Epithelial cell of prostate (primary cell): ENCODE measurements around the gene C17orf113.
A peak's percentile ranks its signal among the peaks of the same experiment; 100 is the strongest.
"Not testable (repeated sequence)": the region's sequence is repeated elsewhere in the genome, so short reads cannot be mapped to it uniquely, and the experiment has no call there.

Source experiments
- DNase-seq: peaks from one replicate; pipeline ENCODE4 v3.0.0-alpha.2; 2011; ENCODE audit warnings: low read depth, low spot score
- H3K27ac ChIP-seq: fragments of 450-650 bp; 2 replicates; pipeline ENCODE4 v1.5.1; 2017; ENCODE audit warnings: mild to moderate bottlenecking

Gene C17orf113

DNA sequence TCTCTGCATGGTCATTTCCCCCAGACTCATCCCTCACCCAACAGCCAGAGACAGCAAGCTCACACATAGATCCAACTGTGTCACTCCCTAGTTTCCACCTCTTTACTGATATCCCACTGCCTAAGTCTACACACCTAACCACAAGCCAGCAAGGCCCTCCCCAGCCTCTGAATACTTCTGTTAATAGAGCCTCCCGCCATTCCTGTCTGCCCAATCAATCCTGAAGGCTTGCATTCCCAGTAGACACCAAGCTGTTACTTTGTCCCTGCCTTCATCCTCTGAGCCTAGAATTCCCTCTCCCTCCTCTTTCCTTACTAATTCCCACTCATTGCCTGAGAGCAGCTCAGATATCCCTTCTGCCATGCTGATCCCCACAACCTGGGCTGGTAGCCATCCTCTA, 4.7 kb downstream of the C17orf113 start:
- no peak for DNase-seq
- H3K27ac ChIP-seq: no peak overlapping the region

- H3K27ac ChIP-seq: no peak overlapping the region
- no peak for DNase-seq
These were observed 7.6 kb downstream of the C17orf113 start for GRCh38 chr17:42042598-42043319.

DNA sequence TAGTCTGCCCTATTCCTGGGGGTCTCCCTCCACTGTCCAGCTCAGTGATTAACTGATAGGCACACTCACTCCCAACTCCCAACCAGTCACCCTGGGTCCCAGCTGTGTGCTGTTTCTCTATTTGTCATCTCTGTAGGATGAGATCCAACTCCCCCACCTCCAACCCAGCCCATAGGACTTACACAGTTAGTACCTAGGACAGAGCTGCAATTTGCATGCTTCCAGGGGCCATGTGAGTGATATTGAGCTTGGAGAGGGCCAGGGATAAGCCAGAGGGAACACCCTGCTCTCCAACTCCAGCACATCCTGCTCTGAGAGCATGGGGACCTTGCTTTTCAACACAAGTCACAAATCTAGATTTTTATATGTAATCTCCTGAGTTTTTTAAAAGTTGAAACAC, 8.8 kb downstream of the C17orf113 start:
- DNase-seq: no peak
- no peak overlapping the region for H3K27ac ChIP-seq

GRCh38 chr17:42040818-42041217, 9.6 kb downstream of the C17orf113 start:
- no peak overlapping the region for H3K27ac ChIP-seq
- DNase-seq: no peak

DNA sequence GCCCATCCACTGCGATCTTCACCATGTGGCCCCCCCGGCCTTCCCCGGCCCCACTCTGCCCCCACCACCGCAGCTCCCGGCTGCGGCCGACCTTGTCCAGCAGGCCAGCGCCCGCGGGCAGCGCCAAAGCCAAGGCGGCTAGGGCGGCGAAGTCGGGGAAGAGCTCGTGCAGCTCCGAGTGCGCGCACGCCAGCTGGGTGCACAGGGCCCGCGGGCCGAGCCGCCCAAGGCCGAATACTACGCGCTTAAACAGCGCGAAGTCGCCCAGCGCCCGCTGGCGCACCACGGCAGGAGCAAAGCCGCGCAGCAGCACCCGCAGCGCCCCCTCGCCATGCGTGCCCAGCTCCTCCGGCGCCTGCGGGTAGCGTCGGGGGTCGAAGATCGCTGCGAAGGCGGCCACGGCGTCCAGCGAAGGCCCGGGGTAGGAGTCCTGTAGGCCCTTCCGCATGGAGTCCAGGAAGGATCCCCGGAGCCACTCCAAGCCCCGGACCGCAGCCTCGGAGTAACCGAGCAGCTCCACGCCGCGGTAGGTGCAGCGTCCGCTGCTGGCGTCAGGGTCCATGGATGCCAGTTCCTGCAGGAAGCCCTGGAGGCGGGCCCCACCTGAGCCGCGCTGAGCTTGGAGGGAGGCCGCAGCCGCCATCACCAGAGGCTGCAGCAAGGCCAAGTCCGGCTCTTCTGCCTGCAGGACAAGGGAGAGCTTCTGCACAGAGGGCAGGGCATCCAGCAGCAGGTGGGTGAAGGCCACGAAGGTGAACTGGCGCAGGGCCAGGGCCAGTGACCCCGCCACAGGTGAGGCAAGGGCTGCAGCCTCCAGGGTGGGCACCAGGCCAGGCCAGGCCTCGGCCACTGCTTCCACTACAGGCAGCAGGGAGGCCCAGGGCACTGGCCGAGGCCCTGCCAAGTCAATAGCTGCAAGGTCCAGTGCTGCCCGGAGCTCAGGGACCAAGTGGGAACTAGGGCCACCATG, 10.3 kb downstream of the C17orf113 start:
- no peak for DNase-seq
- no peak overlapping the region for H3K27ac ChIP-seq

- H3K27ac ChIP-seq: no peak overlapping the region
These were observed 12.0 kb downstream of the C17orf113 start for GRCh38 chr17:42038221-42038973.

DNA sequence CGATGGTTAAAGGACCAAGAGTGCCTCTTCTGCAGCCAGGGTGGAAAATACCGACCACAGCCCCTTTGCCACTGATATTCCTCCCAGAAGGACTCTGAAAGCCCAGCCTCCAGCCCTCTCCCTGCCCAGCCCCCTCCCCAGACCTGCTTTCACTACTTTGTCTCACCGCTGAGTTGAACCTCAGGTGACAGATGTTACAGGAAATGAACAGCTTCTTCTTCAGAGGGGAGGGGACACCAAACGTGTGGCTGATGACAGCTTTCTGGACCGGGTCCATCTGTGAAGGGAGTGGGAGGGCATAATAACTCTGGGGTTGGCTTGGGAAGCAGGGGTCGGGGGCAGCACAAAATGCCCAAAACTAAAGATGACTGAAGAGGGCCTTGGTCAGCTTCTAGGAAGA, 16.3 kb downstream of the C17orf113 start:
- no peak overlapping the region for H3K27ac ChIP-seq
- no peak for DNase-seq

More at GRCh38 chr17:42038221-42038973, 12.0 kb downstream of the C17orf113 start:
- no peak for DNase-seq

DNA sequence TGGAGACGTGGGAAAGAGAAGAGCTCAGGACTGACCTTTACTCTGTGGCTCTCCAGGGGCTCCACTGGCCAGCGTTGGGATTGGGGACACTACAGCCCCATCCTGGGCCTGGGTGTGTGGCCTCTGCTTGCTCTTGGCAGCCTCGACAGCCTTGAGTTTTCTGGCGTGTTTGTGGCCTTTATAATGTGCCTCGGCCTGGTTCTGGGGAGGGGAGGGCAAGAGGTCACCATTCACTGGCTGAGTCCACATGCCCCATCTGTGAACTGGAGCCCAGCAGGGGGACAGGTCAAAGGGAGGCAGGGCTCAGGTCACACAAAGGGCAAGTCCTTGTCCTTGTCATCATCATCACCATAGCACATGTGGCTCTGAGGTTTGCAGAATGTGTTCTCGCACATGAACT, 18.8 kb downstream of the C17orf113 start:
- H3K27ac ChIP-seq: no peak overlapping the region
- DNase-seq: no peak

DNA sequence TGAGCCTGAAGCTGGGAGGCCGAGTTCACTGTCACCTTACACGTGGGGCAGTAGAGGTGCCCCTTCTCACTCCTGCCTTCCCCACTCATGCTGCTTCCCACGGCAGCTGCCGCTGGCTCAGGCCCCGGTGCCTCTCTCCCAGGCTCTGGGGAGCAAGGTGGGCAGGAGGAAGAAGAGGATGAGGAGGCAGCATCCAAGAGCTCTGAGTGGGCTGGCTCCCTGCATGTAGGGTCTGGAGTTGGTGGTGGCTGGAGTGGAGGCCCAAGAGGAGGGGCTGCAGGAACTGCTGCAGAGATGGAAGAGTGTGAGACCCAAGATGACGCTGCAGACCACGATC, 21.6 kb downstream of the C17orf113 start:
- no peak for DNase-seq
- H3K27ac ChIP-seq: no peak overlapping the region

GRCh38 chr17:42027961-42028790, 22.2 kb downstream of the C17orf113 start:
- H3K27ac ChIP-seq: no peak overlapping the region
- no peak for DNase-seq

- H3K27ac ChIP-seq: no peak overlapping the region
- DNase-seq: no peak
These were observed 22.9 kb downstream of the C17orf113 start for GRCh38 chr17:42027590-42027889.

GRCh38 chr17:42026857-42027589, 23.4 kb downstream of the C17orf113 start:
- DNase-seq: no peak
- no peak overlapping the region for H3K27ac ChIP-seq

GRCh38 chr17:42025936-42026335, 24.5 kb downstream of the C17orf113 start:
- DNase-seq: no peak
- no peak overlapping the region for H3K27ac ChIP-seq

DNA sequence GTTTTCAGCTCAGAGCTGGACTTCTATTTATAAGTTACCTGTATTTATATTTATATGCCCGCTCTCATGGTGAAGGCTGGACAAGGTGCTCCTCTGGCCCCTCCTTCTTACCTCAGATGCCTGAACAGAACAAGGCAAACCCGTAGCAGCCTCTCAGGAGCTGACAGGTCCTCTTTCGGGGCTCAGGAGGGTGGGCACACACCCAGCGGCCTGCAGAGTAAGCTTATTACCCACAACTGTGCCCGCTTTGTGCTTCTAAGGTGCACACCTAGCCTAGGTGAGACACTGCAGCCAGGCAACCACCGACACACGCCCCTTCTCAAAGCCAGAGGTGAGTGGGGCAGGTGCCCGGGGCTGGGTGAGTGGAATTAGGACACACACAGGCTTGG, 25.2 kb downstream of the C17orf113 start:
- H3K27ac ChIP-seq: peak overlapping the region; percentile 56
- no peak for DNase-seq

DNA sequence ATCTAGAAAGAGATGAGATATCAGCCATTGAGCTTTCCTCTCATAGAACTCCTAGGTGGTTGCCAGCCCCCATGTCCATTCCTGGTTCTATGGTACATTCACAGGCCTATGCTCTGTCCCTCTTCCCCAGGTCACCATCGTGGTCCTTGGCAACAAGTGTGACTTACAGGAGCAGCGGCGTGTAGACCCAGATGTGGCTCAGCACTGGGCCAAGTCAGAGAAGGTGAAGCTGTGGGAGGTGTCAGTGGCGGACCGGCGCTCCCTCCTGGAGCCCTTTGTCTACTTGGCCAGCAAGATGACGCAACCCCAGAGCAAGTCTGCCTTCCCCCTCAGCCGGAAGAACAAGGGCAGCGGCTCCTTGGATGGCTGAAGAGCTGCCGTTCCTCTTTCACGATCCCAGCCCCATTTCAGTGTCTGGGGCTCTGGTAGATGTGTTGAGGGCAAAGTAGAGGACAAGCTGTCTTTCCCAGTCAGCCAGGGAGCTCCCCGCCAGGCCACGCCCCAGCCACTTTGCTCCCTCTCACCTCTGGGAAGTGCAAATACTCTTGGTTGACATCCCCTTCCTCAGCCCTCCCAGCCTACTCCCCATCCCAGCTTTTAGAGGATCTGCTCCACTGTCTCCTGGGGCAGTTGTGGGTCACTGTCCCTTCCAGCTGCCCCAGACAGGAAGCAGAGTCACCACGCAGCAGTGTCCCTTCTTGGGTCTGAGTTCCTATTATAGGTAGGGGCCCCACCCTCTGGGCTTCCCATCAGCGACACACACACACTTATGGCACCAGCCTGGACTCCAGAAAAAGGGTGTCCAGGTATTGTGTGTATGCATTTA, 26.7 kb downstream of the C17orf113 start:
- DNase-seq: no peak
- peak overlapping the region; percentile 56 for H3K27ac ChIP-seq

DNA sequence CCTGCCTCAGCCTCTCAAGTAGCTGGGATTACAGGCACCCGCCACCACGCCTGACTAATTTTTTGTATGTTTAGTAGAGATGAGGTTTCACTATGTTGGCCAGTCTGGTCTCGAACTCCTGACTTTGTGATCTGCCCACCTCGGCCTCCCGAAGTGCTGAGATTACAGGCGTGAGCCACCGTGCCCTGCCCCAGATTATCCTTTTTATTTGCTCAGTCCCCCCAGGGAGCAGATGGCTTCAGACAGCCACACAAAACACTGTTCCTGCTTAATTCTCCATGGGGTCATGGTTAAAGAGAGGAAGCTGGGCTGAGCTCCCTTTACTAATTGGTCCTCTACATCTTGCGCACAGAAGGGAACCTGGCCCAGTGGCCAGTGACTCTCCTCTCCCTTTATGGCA, 29.6 kb downstream of the C17orf113 start:
- not testable (repeated sequence) for H3K27ac ChIP-seq, DNase-seq

- peak within 1 kb of the TSS; percentile 53 for H3K27ac ChIP-seq
- peak; percentile 64 for DNase-seq
These were observed 30.6 kb downstream of the C17orf113 start, which contains the start of gene NKIRAS2 for GRCh38 chr17:42019509-42020404. NKIRAS2 (plus strand) TSS chr17:42020090; CDS start chr17:42021578, 1,488 bp downstream.
